Neural progenitor cell (in vitro differentiated cells): ENCODE data around the gene IL17F. TPM values are rescaled to one million over a fixed set of nuclear protein-coding genes. Genes with fewer than 3 reads are reported as not detected.

Source experiments
- DNase-seq: peaks from one replicate; pipeline ENCODE4 v3.0.0-alpha.2; 2016; ENCODE audit warnings: low spot score
- H2AFZ ChIP-seq: fragments of 200-600 bp; sonication (generic); replicated peaks from 2 replicates; pipeline ENCODE4 v1.6.1; 2016; ENCODE audit warnings: antibody characterized with exemption
- H3F3A ChIP-seq: fragments of 200-600 bp; sonication (generic); 2 replicates; pipeline ENCODE4 v1.6.1; 2016; ENCODE audit warnings: antibody characterized with exemption, low read depth
- H3K27ac ChIP-seq: fragments of 200-600 bp; sonication (generic); 2 replicates; pipeline ENCODE4 v1.5.1; 2016; ENCODE audit warnings: mild to moderate bottlenecking
- H3K27me3 ChIP-seq: fragments of 200-600 bp; sonication (generic); 2 replicates; pipeline ENCODE4 v1.6.1; 2016; ENCODE audit warnings: mild to moderate bottlenecking, moderate library complexity
- H3K36me3 ChIP-seq: fragments of 200-600 bp; sonication (generic); 2 replicates; pipeline ENCODE4 v1.5.1; 2016
- H3K4me1 ChIP-seq: fragments of 200-600 bp; sonication (generic); 2 replicates; pipeline ENCODE4 v1.6.1; 2016; ENCODE audit warnings: mixed run types
- H3K4me2 ChIP-seq: fragments of 200-600 bp; sonication (generic); 2 replicates; pipeline ENCODE4 v1.6.1; 2016
- H3K4me3 ChIP-seq: fragments of 200-600 bp; sonication (generic); 2 replicates; pipeline ENCODE4 v1.5.1; 2016
- H3K79me2 ChIP-seq: fragments of 200-600 bp; sonication (generic); 2 replicates; pipeline ENCODE4 v1.6.1; 2016; ENCODE audit warnings: low read depth
- H3K9ac ChIP-seq: fragments of 200-600 bp; sonication (generic); 2 replicates; pipeline ENCODE4 v1.6.1; 2016
- H3K9me3 ChIP-seq: fragments of 200-600 bp; sonication (generic); 2 replicates; pipeline ENCODE4 v1.5.1; 2016; ENCODE audit warnings: low read depth
- H4K20me1 ChIP-seq: fragments of 200-600 bp; sonication (generic); 2 replicates; pipeline ENCODE4 v1.6.1; 2016; ENCODE audit warnings: low read depth
- H3K27ac Mint-ChIP-seq: 3 replicates; pipeline ENCODE4 v1.8.0; 2021; ENCODE audit warnings: mixed read lengths
- H3K27me3 Mint-ChIP-seq: 2 replicates; pipeline ENCODE4 v1.8.0; 2022; ENCODE audit warnings: low read depth, mild to moderate bottlenecking, inconsistent platforms, moderate library complexity, mixed read lengths; ENCODE audit not compliant: insufficient read depth
- H3K36me3 Mint-ChIP-seq: 3 replicates; pipeline ENCODE4 v1.8.0; 2021; ENCODE audit warnings: mixed read lengths
- H3K4me1 Mint-ChIP-seq: 3 replicates; pipeline ENCODE4 v1.8.0; 2021; ENCODE audit warnings: mixed read lengths
- H3K4me3 Mint-ChIP-seq: 3 replicates; pipeline ENCODE4 v1.8.0; 2021; ENCODE audit warnings: mild to moderate bottlenecking, moderate library complexity, mixed read lengths
- H3K9me3 Mint-ChIP-seq: 3 replicates; pipeline ENCODE4 v1.8.0; 2020; ENCODE audit warnings: mixed read lengths
- CTCF ChIP-seq: fragments of 200-600 bp; sonication (generic); IDR thresholded peaks from 2 replicates; pipeline ENCODE4 v1.5.1; 2017; ENCODE audit warnings: antibody characterized with exemption, mild to moderate bottlenecking
- EZH2 ChIP-seq: fragments of 200-600 bp; sonication (generic); IDR thresholded peaks from 2 replicates; pipeline ENCODE4 v1.6.1; 2017; ENCODE audit warnings: antibody characterized with exemption, mild to moderate bottlenecking, moderate library complexity
- EZH2phosphoT487 ChIP-seq: fragments of 200-600 bp; sonication (generic); IDR thresholded peaks from 2 replicates; pipeline ENCODE4 v1.6.1; 2017; ENCODE audit warnings: antibody characterized with exemption
- total RNA-seq: library from RNA; depleted of rRNA; stranded (reverse); fragments of >200 nt; gene quantifications from 2 replicates; pipeline ENCODE4 v1.2.3, GENCODE V29; 2015; ENCODE audit warnings: low replicate concordance

Gene IL17F
- total RNA-seq, 1 donor from 2014 or later, result not detected

GRCh38 chr6:52276130-52276529 lies 31.8 kb upstream of the IL17F start:
- H3K27ac Mint-ChIP-seq, result no peak overlapping the region
- peaks cover 28% of the 10 kb centered on the region for H4K20me1 ChIP-seq
- peaks cover 44% of the 10 kb centered on the region for H3K79me2 ChIP-seq
- H3K9me3 Mint-ChIP-seq, result no peaks in the 10 kb centered on the region
- no peak overlapping the region for H3K4me2 ChIP-seq
- no peaks in the 10 kb centered on the region for H3K9me3 ChIP-seq
- no peak for DNase-seq
- H3K36me3 ChIP-seq, result peaks cover 38% of the 10 kb centered on the region
- no peak overlapping the region for H3K4me3 Mint-ChIP-seq
- no peaks in the 10 kb centered on the region for H3F3A ChIP-seq
- no peak overlapping the region for H3K9ac ChIP-seq
- H3K27ac ChIP-seq, result no peak overlapping the region
- peaks cover 3% of the 10 kb centered on the region for H3K27me3 Mint-ChIP-seq
- H3K27me3 ChIP-seq, result no peaks in the 10 kb centered on the region
- no peak for TF ChIP-seq EZH2phosphoT487
- TF ChIP-seq CTCF, result no peak
- no peak for TF ChIP-seq EZH2
- no peak overlapping the region for H3K4me3 ChIP-seq
- H3K4me1 ChIP-seq, result no peaks in the 10 kb centered on the region
- H3K4me1 Mint-ChIP-seq, result no peaks in the 10 kb centered on the region
- peaks cover 55% of the 10 kb centered on the region for H3K36me3 Mint-ChIP-seq
- no peak overlapping the region for H2AFZ ChIP-seq

GRCh38 chr6:52271852-52272460 lies 27.7 kb upstream of the IL17F start:
- Histone ChIP-seq H3K9me3 (no peaks in the 10 kb centered on the region), H3K36me3 (peaks cover 28% of the 10 kb centered on the region), H3K4me1 (no peaks in the 10 kb centered on the region), H2AFZ (no peak overlapping the region), H4K20me1 (peaks cover 10% of the 10 kb centered on the region), H3F3A (peaks cover 12% of the 10 kb centered on the region), H3K9ac (no peak overlapping the region), H3K4me3 (no peak overlapping the region), H3K27ac (no peak overlapping the region), H3K4me2 (no peak overlapping the region), H3K27me3 (no peaks in the 10 kb centered on the region), H3K79me2 (peaks cover 4% of the 10 kb centered on the region)
- H3K27me3 Mint-ChIP-seq, result peaks cover 3% of the 10 kb centered on the region
- H3K9me3 Mint-ChIP-seq, result no peaks in the 10 kb centered on the region
- H3K36me3 Mint-ChIP-seq, result peaks cover 45% of the 10 kb centered on the region
- TF ChIP-seq CTCF, result no peak
- DNase-seq, result no peak
- H3K27ac Mint-ChIP-seq, result no peak overlapping the region
- no peaks in the 10 kb centered on the region for H3K4me1 Mint-ChIP-seq
- H3K4me3 Mint-ChIP-seq, result no peak overlapping the region

GRCh38 chr6:52263709-52264540 lies 19.6 kb upstream of the IL17F start:
- Histone ChIP-seq H4K20me1 (peaks cover 17% of the 10 kb centered on the region), H3K4me2 (no peak overlapping the region), H3K27ac (no peak overlapping the region), H3K79me2 (no peaks in the 10 kb centered on the region), H2AFZ (no peak overlapping the region), H3K27me3 (no peaks in the 10 kb centered on the region), H3K36me3 (peaks cover 16% of the 10 kb centered on the region), H3K9me3 (no peaks in the 10 kb centered on the region), H3F3A (peaks cover 64% of the 10 kb centered on the region), H3K4me3 (no peak overlapping the region), H3K9ac (no peak overlapping the region), H3K4me1 (no peaks in the 10 kb centered on the region)
- H3K27ac Mint-ChIP-seq, result no peak overlapping the region
- H3K36me3 Mint-ChIP-seq, result peaks cover 49% of the 10 kb centered on the region
- peak; percentile 63 for DNase-seq
- no peaks in the 10 kb centered on the region for H3K9me3 Mint-ChIP-seq
- peaks cover 4% of the 10 kb centered on the region for H3K4me1 Mint-ChIP-seq
- TF ChIP-seq CTCF (peak; percentile 98), EZH2 (no peak)
- H3K4me3 Mint-ChIP-seq, result no peak overlapping the region
- H3K27me3 Mint-ChIP-seq, result peaks cover 2% of the 10 kb centered on the region
